Lower leg skin (tissue), 3 donors: Measurements from ENCODE around the gene CLUH.

Experiments used
- CTCF ChIP-seq, 3 donors: fragments of 450-650 bp; IDR thresholded peaks; one replicate each; pipeline ENCODE4 v1.5.1; 2016; ENCODE audit warnings: antibody characterized with exemption in 3 of 3, mild to moderate bottlenecking in 3 of 3, moderate library complexity in 2 of 3
- POLR2A ChIP-seq, 2 donors: fragments of 450-650 bp; IDR thresholded peaks; one replicate each; pipeline ENCODE4 v1.6.1; 2016 to 2017; ENCODE audit warnings: antibody characterized with exemption in 2 of 2, mild to moderate bottlenecking in 1 of 2, moderate library complexity in 1 of 2

DNA sequence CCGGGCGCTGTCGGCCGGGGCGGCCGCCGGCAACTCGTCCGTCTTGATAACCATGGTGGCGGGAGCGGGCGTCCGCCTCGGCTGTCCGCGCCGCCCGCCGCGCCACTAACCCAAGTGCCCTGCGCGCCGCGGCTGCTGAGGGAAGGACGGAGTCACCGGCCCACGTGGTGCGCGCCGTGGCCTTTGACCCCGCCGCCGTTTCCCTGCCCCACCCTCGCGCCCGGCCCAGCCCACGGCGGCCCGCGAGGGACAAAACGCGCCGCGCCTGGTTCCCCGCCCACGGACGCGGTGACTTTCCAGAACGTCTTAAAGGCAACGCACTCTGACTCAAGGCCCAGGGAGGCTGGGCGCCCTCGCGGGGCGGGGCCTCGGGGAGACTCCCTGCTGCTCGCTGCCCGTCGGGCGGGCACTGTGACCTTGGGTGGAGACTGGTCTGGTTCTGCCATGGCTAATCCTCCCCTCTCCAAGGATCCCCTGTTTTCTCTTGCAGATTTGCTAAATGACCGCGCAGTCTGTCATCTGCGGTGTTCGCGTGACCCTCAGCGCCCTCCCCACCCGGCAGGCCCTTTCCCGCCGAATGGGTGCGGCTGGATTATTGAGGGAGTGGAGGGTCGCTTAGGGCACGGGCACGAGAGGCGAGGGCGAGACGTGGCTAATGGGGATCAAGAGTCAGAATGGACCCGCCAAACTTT is at the start of gene CLUH:
- TF ChIP-seq CTCF (IDR thresholded peaks at IDR 0.05) (no peak), POLR2A (IDR thresholded peaks at IDR 0.05) (no peak)
